Middle frontal gyrus (tissue), 1 donor: Measurements from ENCODE around the gene SLC24A3.

ENCODE experiments used
- DNase-seq: peaks from one replicate; pipeline ENCODE4 v3.0.0-alpha.2; 2015; ENCODE audit warnings: low spot score; ENCODE audit errors: extremely low spot score

SLC24A3 gene

DNA sequence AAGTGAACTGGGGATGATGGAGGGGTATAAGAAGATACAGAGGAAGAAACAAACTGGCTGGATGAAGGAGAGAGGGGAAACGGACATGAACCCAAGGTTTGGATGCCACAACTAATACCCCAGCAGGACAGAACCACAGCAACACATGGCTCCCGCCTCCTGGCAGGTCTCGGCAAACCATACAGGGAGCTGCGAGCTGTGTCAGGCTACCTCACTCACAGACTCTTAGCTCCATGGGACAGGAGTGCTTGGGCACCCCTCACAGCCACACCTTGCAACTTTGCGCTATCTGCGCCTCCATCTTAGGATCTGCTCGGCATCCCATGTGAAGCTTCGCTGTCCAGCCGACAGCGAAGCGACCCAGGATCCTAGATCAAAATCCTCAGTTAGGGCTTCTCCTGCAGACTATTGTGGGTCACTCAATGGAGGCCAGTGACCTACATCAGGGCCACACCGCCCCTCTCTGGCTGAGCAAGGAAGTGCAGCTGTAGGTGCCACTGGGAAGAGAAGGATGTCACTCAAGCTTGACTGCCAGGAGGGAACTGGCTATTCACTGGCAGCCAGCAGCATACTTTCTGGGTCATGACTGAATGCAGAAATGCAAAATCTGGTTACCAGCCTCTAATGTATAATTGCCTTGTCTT, 371.2 kb downstream of the SLC24A3 start:
- peak; percentile 20 for DNase-seq

DNA sequence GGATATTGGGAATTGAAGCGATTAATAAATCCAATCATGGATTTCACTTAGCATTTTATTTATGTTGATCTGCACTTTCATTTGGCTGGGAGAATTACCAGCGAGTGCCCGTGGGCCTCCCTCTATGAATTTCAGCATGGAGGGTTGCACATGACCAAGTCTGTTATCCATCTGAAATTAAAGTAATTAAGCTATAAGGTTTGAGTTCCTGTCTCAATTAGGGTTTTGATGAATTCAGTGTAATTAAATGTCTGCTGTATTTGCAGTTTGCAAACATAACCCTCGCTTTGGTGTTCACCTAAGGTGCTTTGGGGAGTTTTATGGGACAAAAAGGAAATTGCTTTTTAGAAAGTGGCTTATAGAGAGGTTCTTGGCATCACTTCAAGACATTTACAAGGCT, 375.8 kb downstream of the SLC24A3 start:
- DNase-seq = no peak

DNA sequence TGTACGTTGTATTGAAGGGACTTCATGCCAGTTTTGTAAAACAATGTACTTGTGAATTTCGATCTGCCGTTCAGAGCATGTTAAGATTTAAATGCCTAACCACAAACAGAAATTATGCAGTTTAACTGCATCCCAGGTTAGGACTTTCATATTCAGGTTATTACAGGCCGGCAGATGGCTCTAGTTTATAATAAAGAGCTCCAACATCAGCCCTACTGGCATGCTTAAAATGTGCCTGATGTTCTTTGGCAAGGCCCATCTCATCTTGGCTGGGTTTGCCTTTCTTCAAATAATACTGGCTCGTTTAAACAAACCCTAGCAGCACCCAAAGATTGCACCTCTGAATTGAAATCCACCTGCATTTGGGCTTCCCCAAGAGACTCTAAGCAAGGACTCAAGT, 376.3 kb downstream of the SLC24A3 start:
- DNase-seq = no peak

DNA sequence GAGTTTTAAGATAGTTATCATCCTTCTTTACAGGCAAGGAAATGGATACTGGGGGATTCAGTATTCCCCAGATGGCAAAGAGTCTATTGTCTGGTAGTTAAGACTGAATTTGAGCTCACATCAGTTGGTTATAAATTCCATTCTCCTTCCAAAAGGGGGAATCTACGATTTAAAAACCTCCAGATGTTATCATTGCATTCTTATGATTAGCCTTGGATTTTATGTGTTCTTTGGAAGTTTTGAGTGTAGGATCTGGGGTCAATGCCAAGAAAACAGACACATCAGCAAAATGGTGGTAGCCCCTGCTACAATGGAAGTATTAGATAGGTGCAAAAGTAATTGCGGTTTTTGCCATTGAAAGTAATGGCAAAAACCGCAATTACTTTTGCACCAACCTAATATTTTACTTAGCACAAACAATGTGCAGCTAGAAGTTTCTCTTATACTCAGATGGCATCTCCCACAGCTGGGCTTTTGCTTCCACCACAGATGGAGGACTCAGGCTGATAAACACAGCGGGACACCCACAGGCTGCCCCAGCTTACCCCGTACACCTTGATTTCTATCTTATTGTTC, 377.4 kb downstream of the SLC24A3 start:
- no peak for DNase-seq

DNA sequence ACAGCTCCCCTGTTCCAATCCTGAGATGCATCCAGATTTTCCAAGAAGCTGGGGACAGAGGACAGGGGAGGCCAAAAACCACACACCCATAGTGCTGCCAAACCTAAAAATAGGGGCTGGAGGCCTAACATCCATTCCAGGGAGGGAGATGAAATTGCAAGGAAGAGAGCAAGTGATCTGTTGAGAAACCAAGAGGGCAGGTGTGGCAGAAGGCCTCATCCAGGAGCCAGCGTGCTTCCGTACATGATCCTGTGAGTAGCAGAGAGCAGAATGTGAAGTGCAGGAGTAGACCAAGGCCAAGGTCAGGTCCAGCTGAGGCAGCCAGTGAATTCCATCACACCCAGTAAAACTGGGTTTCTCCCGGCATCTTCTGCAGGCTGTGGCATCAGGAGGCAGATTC, 377.9 kb downstream of the SLC24A3 start:
- no peak for DNase-seq

DNA sequence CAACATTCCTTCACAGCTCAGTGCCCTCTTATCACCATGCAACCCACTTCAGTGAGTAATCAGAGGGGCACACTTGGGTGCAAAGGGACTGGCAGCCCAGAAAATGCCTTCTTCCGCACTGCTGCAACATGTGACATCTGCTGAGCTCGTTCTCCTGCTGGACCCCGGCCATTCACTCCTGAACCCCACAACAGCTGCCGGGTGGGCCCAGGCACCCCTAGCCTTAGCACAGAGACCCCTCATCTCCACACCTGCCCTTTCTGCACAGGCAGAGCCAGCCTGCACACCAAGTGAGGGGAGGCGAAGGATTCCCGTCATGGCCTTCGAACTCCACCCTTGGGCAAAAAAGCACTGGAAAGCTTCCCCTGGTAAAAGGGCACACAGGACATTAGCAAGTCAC, 381.3 kb downstream of the SLC24A3 start:
- no peak for DNase-seq

DNA sequence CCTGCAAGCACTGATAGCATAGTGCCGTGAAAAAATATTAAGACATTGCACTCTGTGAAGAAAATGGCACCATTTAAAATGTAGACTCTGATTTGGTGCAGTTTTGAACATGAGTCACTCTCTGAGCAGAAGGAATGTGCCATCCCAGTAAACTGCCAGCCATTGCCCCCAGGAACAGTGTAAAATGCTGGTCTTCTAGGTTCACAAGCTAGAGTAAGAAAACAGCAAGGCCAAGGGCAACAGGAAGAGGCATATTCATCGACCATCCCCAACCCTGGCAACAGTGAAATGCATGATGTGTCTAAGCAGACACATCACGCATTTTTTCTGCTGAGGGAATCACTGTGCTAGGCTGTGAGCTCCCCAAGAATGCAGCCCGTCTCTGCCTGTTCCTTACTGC, 382.5 kb downstream of the SLC24A3 start:
- no peak for DNase-seq

DNA sequence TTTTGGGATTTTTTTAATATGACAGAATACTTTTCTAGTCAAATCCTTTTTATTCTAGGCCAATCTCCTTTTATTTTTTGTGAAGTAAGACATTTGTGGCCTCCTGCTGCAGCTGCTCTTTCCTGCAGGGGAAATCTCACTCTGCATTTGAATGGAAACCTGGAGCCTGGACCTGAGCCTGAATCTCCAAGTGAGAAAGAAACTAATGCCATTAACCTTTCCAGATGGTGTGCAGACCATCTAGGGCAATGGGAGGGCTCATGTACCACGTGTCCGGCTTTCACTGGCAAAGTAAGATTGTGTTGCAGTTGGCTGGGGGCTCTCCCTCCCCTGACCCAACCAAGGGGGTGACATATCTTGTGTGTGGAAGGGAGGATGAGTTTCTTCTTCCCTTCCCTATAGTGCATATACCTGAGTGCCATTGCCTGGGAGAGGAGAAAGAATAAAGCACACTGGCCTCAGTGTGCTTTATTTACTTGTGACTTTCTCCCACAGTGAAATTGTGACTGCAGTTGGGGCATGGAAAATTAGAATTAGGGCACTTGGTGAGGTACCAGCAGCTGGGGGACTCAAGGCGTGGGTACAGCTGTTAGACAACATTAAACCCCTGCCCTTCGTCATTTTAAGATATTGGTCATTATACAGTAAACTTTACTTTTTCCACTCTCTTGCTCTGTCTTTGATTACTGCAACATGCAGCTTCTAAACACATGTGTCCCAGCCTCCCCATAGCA, 385.8 kb downstream of the SLC24A3 start:
- no peak for DNase-seq

DNA sequence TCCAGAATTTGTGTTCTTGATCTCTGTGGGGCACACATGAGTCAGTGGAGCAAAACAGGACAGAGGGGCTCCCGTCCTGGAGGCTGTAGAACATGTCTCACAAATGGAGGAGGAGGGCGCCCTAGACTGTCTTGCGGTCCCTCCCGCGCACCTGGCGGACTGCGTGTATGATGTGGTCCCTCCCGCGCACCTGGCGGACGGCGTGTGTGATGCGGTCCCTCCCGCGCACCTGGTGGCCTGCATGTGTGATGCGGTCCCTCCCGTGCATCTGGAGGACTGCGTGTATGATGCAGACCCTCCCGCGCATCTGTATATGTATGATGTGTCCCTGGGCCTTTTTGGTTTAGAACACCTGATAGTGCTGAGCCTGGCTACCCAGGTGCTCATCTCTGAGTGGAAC, 386.8 kb downstream of the SLC24A3 start:
- DNase-seq = no peak

DNA sequence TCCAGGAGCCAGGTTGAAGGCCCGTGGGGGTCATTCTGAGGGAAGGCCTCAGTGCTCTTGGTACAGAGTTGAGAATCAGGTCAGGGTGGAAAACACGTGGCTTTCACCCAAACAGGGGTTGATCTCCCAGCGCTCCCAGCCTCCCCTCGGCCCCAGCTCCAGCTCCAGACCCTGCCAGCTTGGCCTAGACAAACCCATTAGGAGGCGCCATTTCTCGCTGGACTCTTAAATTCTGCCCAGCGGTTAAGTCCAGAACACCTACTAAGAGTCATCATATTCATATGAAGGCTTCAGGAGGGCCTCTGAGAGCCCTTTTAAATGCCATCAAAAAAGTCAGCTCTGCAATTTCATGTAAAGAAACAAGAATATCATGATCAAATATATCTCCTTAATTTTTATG, 387.6 kb downstream of the SLC24A3 start:
- DNase-seq = no peak

DNA sequence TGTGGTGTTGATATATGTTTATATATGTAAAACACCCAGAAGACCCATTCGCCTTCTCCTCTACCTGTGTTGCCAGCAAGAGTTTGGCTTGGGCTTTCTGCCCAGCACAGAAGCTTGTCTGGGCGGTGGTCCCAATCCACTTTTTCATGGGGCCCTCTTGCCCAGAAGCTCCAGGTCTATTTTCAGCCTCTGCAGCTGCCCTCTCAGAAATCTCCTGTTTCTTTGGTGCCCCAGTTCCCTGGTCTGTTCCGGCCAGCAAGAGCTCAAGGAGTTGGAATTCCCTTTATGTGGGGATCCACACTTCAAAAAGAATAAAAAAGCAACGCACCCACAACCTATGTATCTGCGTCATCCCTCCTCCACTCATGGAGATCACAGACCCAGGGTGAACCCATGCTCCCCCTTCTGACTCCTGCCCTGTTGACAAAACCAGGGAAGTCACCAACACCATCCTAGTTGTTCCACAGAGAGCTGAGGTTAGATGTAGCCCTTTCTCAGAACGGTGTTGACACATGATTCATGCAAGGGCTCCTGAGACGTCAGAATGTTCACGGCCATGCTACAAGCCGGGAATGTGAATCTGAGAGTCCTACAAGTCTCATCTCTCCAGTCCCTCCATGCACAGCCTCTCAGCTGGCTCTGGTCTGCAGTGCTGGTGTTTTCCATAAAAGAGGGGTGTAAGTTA, 388.8 kb downstream of the SLC24A3 start:
- DNase-seq = no peak

DNA sequence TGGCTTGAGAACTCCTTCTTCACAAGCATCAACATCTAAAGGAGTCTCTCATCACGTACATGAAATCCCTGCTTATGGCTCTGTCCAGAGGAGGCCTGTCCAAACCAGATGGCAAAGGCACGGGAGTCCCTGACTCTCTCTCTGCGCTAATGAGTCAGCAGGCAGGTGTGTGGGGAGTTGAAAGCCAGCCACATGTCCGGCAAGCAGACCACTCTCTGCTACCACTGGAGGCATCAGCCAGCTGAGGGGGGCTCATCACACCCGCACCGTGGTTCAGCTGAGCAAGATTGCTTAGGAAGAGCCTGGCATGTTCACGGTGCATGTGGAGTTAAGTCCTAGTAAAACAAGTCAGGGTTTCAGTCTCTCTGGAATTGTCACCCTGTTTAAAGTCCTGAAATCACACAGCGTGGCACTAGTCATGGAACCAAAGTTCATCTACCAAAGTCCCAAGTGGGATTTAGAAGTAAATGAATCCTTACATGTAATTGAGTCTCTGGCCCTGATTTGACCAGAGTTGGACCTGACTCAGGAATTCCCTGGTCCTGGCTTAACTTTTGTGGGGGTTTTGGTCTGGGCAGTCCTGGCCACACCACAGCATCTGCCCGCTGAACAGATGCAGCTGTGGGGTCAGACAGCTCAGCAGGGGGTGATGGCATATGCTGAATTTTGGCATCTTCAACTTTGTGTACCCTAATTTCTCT, 390.4 kb downstream of the SLC24A3 start:
- DNase-seq = no peak

DNA sequence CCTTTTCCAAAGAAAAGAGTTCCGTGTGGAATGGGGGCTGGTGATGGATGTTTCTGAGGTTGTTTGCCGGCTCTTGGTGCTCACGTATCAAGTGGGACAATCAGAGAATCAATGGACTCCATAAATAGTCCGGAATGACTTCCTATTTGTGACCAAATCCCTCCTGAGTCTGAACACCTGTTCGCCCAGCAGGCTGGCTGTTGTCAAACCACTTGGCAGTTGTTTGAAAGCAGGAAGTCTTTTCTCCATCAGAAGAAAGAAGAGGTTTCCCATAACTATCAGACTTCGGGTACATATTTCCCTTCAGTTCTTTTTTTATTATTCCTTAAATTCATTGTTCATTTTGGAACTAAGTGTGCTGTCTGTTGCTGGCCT, 390.9 kb downstream of the SLC24A3 start:
- DNase-seq = no peak

DNA sequence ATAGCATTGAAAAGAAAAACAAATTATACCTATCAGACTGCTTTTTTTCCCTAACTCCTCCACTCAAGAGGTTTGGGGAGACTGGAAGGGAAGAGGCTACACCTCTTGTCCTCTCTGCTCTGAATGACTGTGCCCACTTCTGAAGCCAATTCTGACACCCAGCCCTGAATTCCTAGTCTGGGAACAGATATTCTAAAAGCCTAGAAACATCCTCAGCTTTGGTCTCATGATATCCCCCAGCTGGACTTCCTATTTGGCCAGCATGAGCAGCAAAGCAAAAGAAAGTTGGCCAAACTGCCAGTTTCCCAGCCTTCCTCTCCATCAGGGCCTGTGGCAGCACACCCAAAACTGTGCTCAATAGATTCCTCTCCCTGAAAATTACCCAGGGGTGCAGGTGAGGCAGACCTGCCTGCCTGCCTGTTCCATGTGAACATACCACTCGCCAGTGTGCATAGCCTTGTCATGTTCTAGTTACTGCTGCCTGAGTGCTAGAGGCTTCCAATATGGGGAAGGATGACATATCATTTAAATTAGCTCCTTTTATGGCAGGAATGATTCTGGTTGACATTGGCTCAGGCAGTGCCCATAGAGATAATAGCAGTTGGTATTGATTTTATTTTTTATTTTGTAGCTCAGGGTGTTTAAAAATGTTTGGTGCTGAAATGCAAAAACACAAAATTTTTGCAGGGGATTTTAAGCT, 393.5 kb downstream of the SLC24A3 start:
- DNase-seq = no peak

DNA sequence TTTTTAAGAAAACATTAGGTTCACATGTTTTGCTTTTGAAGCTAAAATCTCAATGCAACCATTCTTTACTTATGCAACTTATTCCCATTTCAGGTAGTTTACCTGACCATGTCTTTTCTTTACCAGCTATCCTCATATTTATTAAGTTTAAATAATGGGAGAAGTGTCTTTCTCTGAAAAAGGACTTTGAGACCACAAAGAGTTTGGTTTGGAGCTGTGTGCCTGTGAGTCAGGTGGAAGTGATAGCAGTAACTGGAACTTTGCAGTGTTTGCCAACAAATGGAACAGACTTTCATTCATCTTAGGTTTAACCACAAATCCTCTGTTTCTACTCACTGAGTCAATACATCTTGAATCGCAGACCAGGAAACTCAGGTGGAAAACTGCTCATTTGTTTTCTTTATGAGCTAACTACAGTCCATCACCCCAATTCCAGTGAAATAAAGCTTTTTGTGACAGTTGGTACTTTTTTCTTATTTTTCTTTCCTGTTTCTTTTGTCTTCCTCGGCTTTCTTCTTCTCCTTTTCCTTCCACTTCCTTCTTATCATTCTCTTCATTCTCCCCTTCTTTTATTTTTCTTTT, 397.3 kb downstream of the SLC24A3 start:
- DNase-seq = no peak

DNA sequence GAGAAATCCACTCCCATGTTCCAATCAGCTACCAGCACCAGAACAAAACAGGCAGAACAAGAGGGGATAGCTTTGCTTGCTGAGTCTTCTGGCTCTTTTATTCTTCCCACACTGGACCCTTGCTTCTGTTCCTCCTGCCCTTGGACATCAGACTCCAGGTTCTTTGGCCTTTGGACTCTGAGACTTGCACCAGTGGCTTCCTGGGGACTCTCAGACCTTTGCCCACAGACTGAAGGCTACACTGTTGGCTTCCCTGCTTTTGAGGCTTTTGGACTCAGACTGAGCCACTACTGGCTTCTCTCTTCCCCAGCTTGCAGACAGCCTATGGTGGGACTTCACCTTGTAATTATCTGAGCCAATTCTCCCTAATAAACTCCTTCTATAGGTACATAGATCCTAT, 403.2 kb downstream of the SLC24A3 start:
- DNase-seq = no peak

DNA sequence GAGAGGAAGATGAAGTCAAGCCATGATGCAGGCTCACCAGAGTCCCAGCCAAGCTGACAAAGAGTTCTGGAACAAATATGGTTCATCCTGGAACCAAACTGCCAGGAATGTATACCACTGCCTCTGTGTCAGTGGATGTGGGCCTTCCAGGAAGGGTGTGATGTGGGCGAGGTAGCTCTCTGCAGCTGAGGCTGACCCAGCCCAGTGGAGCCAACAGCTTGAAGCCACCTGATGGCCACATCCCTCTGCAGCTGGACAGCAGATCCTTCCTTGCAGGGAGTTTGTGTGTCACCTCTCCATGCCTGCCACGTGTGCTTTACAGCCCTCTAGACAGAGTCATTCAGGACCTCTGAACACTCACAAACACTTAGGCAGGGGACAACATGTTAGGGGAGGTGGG, 403.6 kb downstream of the SLC24A3 start:
- DNase-seq = no peak

DNA sequence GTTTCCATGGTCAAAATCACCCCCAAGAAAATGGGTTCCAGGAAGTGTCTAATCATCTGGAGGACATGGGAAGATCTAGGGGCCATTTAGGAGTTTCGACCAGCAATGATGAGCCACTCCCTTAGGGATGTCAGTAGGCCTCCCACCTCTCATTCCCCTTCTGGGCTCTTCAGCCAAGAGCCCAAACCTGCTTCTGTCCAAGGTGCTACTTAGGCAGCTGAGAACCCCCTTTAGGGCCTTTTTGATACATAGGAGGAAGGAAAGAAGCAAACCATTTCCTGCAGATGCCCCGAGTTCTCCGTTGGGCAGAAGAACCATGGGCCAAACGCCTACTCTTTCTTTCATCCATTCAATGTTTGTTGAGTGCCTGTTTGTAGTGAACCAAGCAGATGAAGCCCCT, 404.2 kb downstream of the SLC24A3 start:
- DNase-seq = no peak

DNA sequence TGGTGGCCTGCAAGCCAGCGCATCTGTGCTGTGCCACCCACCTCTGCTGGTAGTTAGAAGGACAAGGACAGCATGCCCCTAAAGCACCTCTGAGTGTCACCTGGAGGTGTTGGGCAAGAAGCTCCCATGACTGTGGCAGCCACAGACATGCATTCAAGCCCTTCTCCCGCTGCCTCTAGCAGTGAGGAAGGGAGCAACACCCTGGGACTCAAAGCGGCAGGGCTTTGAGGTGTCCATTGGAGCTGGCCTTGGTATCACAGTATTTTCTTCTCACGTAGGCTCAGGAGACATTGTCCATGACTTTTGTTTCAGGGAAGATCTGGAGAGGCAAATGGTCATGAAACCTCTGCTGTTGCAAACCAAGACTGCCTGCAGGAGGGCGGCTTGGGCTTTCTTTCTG, 404.8 kb downstream of the SLC24A3 start:
- no peak for DNase-seq

DNA sequence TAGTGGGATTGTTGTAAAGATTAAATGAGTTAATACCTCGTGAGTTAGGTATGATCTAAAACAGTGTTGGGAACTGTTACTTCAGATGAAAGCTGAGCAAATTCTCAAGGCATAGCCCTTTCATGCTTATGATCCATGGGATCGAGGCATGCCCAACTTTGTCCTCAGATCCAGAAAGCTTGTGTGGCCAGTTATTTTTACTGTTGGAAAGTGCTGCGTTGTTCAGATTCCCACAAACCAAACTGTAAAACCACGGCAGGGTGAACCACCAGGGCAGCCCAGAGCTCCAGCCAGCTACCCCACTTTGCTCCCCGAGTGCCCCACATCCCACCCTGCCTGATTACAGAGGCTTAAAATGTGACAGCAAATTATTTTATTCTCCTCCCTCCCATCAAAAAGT, 406.3 kb downstream of the SLC24A3 start:
- DNase-seq = no peak

DNA sequence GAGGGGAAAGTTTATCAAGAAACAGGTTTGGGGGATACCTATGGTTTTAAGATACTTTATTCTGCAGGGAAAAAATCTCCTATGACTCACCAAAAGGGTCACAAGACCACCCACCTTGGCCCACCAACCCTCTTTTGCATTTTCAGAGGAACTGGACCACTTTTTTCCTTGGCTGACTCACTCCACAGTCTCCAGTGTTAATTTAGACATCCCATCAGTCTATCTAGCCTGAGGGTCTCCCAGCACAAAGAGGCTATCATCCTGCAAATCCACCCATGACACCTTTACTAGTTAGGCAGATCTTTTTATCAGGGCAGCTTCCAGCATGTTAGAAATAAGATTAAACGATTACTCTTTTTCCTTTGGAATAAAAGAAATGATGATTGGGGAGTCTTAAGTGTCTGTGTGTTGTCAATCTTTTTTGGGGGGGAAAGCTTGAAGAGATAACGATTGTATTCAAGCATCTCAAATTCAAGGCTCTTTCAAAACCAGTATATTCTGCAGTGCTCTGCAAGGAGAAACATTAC, 407.5 kb downstream of the SLC24A3 start:
- no peak for DNase-seq
